Activated CD4-positive, alpha-beta T cell treated with anti-CD3 and anti-CD28 coated beads for 36 hours (primary cell): ENCODE measurements around the gene PLD4. TPM values are rescaled to one million over a fixed set of nuclear protein-coding genes. Genes with fewer than 3 reads are reported as not detected.

Source experiments
- ATAC-seq: fragments of 200-7000 bp; cut with Tn5 transposase; one replicate; pipeline ENCODE4 v1.10.0; 2021; ENCODE audit warnings: mild to moderate bottlenecking, moderate library complexity
- CTCF ChIA-PET: fragments of 350-600 bp; sonication (Branson Sonifier 250); formaldehyde crosslinking; loops from one replicate; lab custom pipeline; 2021; ENCODE audit warnings: antibody characterized with exemption; lab: Charles Lee
- POLR2A ChIA-PET: fragments of 350-600 bp; sonication (Branson Sonifier 250); formaldehyde crosslinking; loops from one replicate; lab custom pipeline; 2021; ENCODE audit warnings: antibody characterized with exemption, inconsistent platforms; lab: Charles Lee
- DNase-seq: peaks from one replicate; pipeline ENCODE4 v3.0.0-alpha.2; 2020
- H3K27ac Mint-ChIP-seq: one replicate; pipeline ENCODE4 v1.8.0; 2021; ENCODE audit warnings: mixed read lengths
- H3K27me3 Mint-ChIP-seq: one replicate; pipeline ENCODE4 v1.8.0; 2021; ENCODE audit warnings: mixed read lengths
- H3K36me3 Mint-ChIP-seq: one replicate; pipeline ENCODE4 v1.8.0; 2021; ENCODE audit warnings: low read depth, mixed read lengths
- H3K4me1 Mint-ChIP-seq: one replicate; pipeline ENCODE4 v1.8.0; 2021; ENCODE audit warnings: mixed read lengths
- H3K4me3 Mint-ChIP-seq: one replicate; pipeline ENCODE4 v1.8.0; 2021; ENCODE audit warnings: mild to moderate bottlenecking, moderate library complexity, mixed read lengths
- H3K9me3 Mint-ChIP-seq: one replicate; pipeline ENCODE4 v1.8.0; 2021; ENCODE audit warnings: low read depth, mixed read lengths
- intact Hi-C, 2 experiments: fragments of 100-400 bp; cut with DNase I in 1 of 2; cut with micrococcal nuclease in 1 of 2; formaldehyde crosslinking; loops; one replicate each; pipeline versions ENCODE4 v1.14.2 to v1.15.1; 2022 to 2024; cut with DNase I, micrococcal nuclease
- total RNA-seq, 2 experiments: library from RNA; stranded (reverse); gene quantifications; one replicate each; pipeline ENCODE4 v1.2.3, GENCODE V29; 2021

PLD4 gene
- total RNA-seq, 2 experiments from 2014 or later: not detected

- H3K27ac Mint-ChIP-seq: no peak overlapping the region
- no peak for ATAC-seq
These were observed 32.8 kb downstream of the PLD4 start for GRCh38 chr14:104957146-104958113.

GRCh38 chr14:104964546-104964945 is 39.9 kb downstream of the PLD4 start:
- Mint-ChIP-seq H3K27me3 (peaks cover 8% of the 10 kb centered on the region), H3K4me1 (no peaks in the 10 kb centered on the region), H3K36me3 (no peaks in the 10 kb centered on the region), H3K4me3 (no peak overlapping the region), H3K9me3 (no peaks in the 10 kb centered on the region), H3K27ac (no peak overlapping the region)
- ATAC-seq (no peak), DNase-seq (no peak)
- ChIA-PET POLR2A (no interaction called here), CTCF (interaction anchor here (2.1 kb wide), 1 partner anchor 9 kb away, joined by 11 read pairs; no protein-coding TSS in a partner anchor)
- intact Hi-C loops: no loop called here

More at GRCh38 chr14:104957146-104958113, 32.8 kb downstream of the PLD4 start:
- Mint-ChIP-seq H3K9me3 (no peaks in the 10 kb centered on the region), H3K4me3 (no peak overlapping the region), H3K4me1 (no peaks in the 10 kb centered on the region), H3K36me3 (no peaks in the 10 kb centered on the region), H3K27me3 (peaks cover 15% of the 10 kb centered on the region)
- CTCF ChIA-PET: interaction anchor here (0.6 kb wide), 1 partner anchor 20 kb away, joined by 3 read pairs; no protein-coding TSS in a partner anchor
- no peak for DNase-seq
- POLR2A ChIA-PET: no interaction called here
- intact Hi-C loops: no loop called here

DNA sequence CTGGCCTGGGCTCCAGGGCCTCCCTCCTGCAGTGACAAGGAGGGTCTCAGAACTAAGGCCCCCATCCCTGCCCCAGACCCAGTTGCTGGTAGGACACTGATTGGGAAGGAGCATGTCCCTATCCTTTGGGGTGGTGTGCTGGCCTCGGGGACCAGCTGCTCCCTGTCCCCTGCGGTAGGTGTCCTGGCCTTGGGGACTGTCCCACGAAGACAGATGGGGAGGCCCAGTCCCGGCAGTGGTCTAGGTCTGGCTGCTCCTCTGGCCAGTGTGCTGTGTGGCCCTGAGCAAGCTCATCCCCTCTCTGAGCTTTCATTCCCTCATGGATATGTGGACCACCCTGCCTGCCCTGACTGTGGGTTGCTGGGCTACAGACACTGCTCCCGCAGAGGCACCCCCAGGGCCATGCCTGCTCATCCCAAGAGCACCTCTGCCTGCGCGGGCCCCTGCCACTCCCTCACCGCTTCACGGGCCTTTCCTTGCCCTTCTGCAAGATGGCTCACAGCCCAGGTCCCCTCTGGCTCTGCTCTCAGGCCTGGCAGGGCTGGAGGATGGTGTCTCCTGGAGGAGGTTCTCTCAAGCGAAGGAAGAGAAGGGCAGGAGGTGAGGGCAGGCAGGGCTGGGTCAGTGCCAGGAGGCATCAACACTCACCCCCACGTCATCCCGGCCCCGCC is 41.0 kb downstream of the PLD4 start:
- ATAC-seq (no peak), DNase-seq (no peak)
- Mint-ChIP-seq H3K27me3 (peaks cover 8% of the 10 kb centered on the region), H3K27ac (no peak overlapping the region), H3K4me1 (no peaks in the 10 kb centered on the region), H3K36me3 (no peaks in the 10 kb centered on the region), H3K9me3 (no peaks in the 10 kb centered on the region), H3K4me3 (no peak overlapping the region)
- CTCF ChIA-PET: no interaction called here
- intact Hi-C loops: no loop called here
- POLR2A ChIA-PET: no interaction called here

- H3K36me3 Mint-ChIP-seq: no peaks in the 10 kb centered on the region
- H3K4me1 Mint-ChIP-seq: no peaks in the 10 kb centered on the region
- no peak overlapping the region for H3K4me3 Mint-ChIP-seq
- H3K9me3 Mint-ChIP-seq: no peaks in the 10 kb centered on the region
- ATAC-seq: no peak
- no peak for DNase-seq
- H3K27me3 Mint-ChIP-seq: peaks cover 8% of the 10 kb centered on the region
- ChIA-PET POLR2A (no interaction called here), CTCF (no interaction called here)
- intact Hi-C loops: no loop called here
- no peak overlapping the region for H3K27ac Mint-ChIP-seq
These were observed 41.7 kb downstream of the PLD4 start for GRCh38 chr14:104966261-104966865.

GRCh38 chr14:104966981-104967385 is 42.3 kb downstream of the PLD4 start:
- Mint-ChIP-seq H3K4me1 (no peaks in the 10 kb centered on the region), H3K9me3 (no peaks in the 10 kb centered on the region), H3K36me3 (no peaks in the 10 kb centered on the region), H3K4me3 (no peak overlapping the region), H3K27ac (no peak overlapping the region), H3K27me3 (peaks cover 8% of the 10 kb centered on the region)
- ChIA-PET CTCF (interaction anchor here (0.8 kb wide), 1 partner anchor 9 kb away, joined by 3 read pairs; no protein-coding TSS in a partner anchor), POLR2A (no interaction called here)
- intact Hi-C loops: no loop called here
- DNase-seq: no peak
- no peak for ATAC-seq

DNA sequence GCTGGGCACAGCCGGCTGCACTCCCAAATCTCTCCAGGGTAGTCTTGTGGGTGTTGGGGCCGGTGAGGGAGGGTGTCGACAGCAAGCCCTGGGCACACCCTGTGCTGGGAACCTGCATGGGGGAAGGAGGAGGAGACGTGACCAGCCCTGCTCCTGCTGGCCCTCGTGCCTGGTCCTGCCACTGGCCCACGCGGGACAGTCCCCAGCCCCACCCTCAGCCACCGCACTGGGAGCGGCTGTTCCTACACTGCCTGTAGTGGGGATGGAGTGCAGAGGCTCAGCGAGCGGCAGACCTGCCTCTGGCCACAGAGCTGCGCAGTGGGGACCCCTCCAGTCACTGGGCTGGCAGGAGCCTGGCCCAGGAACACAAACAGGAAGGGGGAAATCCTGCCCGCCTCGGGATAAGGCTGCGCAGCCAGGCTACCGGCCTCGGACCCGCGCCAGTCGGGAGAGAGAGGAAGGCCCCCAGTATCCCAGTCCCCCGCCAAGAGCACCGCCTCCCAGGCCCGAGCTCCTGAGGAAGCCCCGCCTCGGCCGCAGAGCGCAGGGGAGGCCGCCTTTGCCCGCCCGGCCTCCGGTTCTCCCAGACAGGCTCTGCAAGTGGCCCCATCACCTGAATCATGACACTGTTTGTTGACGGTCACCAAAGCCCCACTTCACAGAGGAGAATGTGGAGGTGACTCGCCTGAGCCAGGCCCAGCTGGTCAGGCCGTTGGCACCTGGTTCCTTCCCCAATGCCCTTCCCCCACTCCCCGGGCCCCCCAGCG is 42.9 kb downstream of the PLD4 start:
- POLR2A ChIA-PET: no interaction called here
- peak; percentile 13 for DNase-seq
- peak; percentile 30 for ATAC-seq

DNA sequence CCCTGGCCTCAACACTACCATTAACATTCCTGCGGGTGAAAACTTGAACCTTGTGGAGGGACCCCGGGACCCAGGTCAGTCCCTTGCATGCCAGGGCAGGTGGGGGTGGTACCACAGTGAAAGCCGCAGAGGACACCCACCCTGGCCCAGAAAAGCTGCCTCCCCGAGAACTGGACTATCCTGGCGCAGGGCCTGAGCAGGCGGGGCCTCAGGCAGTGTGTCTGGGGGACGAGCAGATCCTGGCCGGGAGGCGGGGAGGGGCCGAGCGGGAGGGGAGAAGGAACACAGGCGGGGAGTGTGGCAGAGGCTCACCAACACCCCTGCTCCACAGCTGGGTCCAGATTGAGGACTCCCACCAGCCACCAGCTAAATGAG is 43.5 kb downstream of the PLD4 start:
- intact Hi-C loops: no loop called here
- H3K4me3 Mint-ChIP-seq: no peak overlapping the region
- no peak overlapping the region for H3K27ac Mint-ChIP-seq
- H3K36me3 Mint-ChIP-seq: no peaks in the 10 kb centered on the region
- no peaks in the 10 kb centered on the region for H3K4me1 Mint-ChIP-seq
- ATAC-seq (no peak), DNase-seq (no peak)
- peaks cover 8% of the 10 kb centered on the region for H3K27me3 Mint-ChIP-seq
- ChIA-PET CTCF (no interaction called here), POLR2A (no interaction called here)
- no peaks in the 10 kb centered on the region for H3K9me3 Mint-ChIP-seq

More for the DNA sequence above, 42.9 kb downstream of the PLD4 start:
- Mint-ChIP-seq H3K27ac (no peak overlapping the region), H3K36me3 (no peaks in the 10 kb centered on the region), H3K9me3 (no peaks in the 10 kb centered on the region), H3K27me3 (peaks cover 8% of the 10 kb centered on the region), H3K4me1 (no peaks in the 10 kb centered on the region), H3K4me3 (no peak overlapping the region)
- intact Hi-C loops: no loop called here
- CTCF ChIA-PET: interaction anchor here (0.8 kb wide), 1 partner anchor 8 kb away, joined by 3 read pairs; no protein-coding TSS in a partner anchor

DNA sequence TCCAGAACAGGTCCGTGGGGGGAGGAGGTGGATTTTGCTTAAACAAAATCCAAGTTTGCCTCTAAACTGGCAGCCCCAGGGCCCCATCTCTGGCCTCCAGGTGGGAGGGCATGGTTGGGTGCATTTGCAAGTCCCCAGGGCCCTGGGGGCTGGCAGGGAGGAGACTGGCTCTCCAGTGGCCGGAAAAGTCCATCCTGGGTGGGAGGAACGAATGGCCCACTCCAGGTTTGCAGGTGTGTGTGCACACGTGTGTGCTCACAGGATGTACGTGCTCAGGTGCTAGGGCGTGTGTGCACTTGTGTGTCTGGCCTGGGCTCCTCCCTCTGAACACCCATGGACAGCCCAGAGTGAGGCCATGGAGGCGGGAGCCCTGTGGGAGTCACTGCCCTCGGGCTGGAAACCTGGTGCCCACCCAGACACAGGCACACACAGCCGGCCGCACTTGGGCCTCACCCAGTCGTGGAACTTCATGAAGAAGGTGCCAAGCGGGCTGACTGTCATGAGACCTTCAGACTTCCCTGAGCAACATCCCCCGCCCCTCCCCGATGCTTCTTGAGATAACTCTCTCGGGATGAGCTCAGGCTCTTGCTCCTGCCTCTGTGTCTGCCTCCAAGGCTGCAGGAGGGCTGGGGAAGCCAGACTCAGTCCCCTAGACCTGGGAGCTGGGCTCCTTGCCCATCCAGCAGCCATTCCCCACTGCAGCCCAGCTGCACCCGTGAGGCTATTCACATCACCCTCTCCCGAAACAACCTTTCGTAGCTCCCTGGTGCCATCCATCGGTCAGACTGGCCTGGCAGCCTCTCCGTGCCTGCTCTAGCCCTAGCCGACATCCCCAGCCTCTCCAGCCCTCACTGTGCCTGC is 44.1 kb downstream of the PLD4 start:
- DNase-seq (no peak), ATAC-seq (no peak)
- Mint-ChIP-seq H3K36me3 (no peaks in the 10 kb centered on the region), H3K4me3 (no peak overlapping the region), H3K9me3 (no peaks in the 10 kb centered on the region), H3K27ac (no peak overlapping the region), H3K27me3 (peaks cover 8% of the 10 kb centered on the region), H3K4me1 (no peaks in the 10 kb centered on the region)
- POLR2A ChIA-PET: interaction anchor here (0.6 kb wide), 1 partner anchor 95 kb away, joined by 3 read pairs; no protein-coding TSS in a partner anchor
- CTCF ChIA-PET: interaction anchor here (0.6 to 1.1 kb wide), 5 partner anchors 22 to 97 kb away, joined by 3 to 4 read pairs (median 3); no protein-coding TSS in a partner anchor
- intact Hi-C loops: no loop called here

- H3K27ac Mint-ChIP-seq: no peak overlapping the region
- POLR2A ChIA-PET: no interaction called here
These were observed 45.1 kb downstream of the PLD4 start for GRCh38 chr14:104969741-104970230.

More at GRCh38 chr14:104969741-104970230, 45.1 kb downstream of the PLD4 start:
- Mint-ChIP-seq H3K27me3 (peaks cover 8% of the 10 kb centered on the region), H3K9me3 (no peaks in the 10 kb centered on the region), H3K36me3 (no peaks in the 10 kb centered on the region), H3K4me1 (no peaks in the 10 kb centered on the region), H3K4me3 (no peak overlapping the region)
- CTCF ChIA-PET: interaction anchor here (0.7 to 1.1 kb wide), 3 partner anchors 10 to 74 kb away, joined by 3 to 4 read pairs (median 4); no protein-coding TSS in a partner anchor
- no peak for ATAC-seq
- no peak for DNase-seq
- intact Hi-C loops: no loop called here
